Chondrocyte (in vitro differentiated cells): ENCODE results near the gene DRC3. TPM values are rescaled to one million over a fixed set of nuclear protein-coding genes. Genes with fewer than 3 reads are reported as not detected.

Experiments used
- DNase-seq: peaks from one replicate; pipeline ENCODE4 v3.0.0; 2021; ENCODE audit warnings: mixed read lengths, low spot score
- H3K27ac Mint-ChIP-seq: one replicate; pipeline ENCODE4 v1.8.0; 2021; ENCODE audit warnings: mild to moderate bottlenecking, moderate library complexity, mixed read lengths; ENCODE audit not compliant: unreplicated experiment
- H3K27me3 Mint-ChIP-seq: 2 replicates; pipeline ENCODE4 v1.8.0; 2021; ENCODE audit warnings: low read depth, mixed read lengths
- H3K36me3 Mint-ChIP-seq: 2 replicates; pipeline ENCODE4 v1.8.0; 2021; ENCODE audit warnings: low read depth, mixed read lengths
- H3K4me1 Mint-ChIP-seq: 2 replicates; pipeline ENCODE4 v1.8.0; 2021; ENCODE audit warnings: low read depth, mild to moderate bottlenecking, mixed read lengths
- H3K4me3 Mint-ChIP-seq: one replicate; pipeline ENCODE4 v1.8.0; 2021; ENCODE audit warnings: mild to moderate bottlenecking, moderate library complexity, mixed read lengths; ENCODE audit not compliant: unreplicated experiment
- H3K9me3 Mint-ChIP-seq: 2 replicates; pipeline ENCODE4 v1.8.0; 2021; ENCODE audit warnings: low read depth, mixed read lengths
- total RNA-seq: library from RNA; stranded (reverse); gene quantifications from 3 replicates; pipeline ENCODE4 v1.2.1, GENCODE V29; 2021
- TF ChIP-seq, protein P1 (sequence below): fragments of 200-600 bp; sonication (generic); IDR thresholded peaks from 2 replicates; pipeline ENCODE4 v1.5.0; 2021; ENCODE audit warnings: antibody characterized with exemption, mild to moderate bottlenecking, moderate library complexity

DRC3 gene
- total RNA-seq, 1 donor from 2014 or later = 1.2 TPM

DNA sequence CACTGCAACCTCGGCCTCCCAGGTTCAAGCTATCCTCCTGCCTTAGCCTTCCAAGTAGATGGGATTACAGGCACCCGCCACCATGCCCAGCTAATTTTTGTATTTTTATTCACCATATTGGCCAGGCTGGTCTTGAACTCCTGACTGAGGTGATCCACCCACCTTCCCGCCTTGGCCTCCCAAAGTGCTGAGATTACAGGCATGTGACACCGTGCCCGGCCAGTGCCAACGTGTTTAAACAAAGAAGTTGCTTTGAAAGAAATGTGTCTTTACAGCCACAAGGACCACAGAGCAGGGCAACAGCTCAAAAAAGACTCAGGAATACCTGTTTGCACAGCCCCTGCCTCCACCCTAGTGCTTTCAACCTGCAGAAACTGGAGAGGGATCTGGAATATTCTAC is 41.3 kb downstream of the DRC3 start:
- no peak overlapping the region for H3K27ac Mint-ChIP-seq
- DNase-seq = peak; percentile 48
- no peaks in the 10 kb centered on the region for H3K27me3 Mint-ChIP-seq
- peaks cover 12% of the 10 kb centered on the region for H3K4me1 Mint-ChIP-seq
- peaks cover 11% of the 10 kb centered on the region for H3K36me3 Mint-ChIP-seq
- H3K4me3 Mint-ChIP-seq = no peak overlapping the region
- TF ChIP-seq, protein P1, sequence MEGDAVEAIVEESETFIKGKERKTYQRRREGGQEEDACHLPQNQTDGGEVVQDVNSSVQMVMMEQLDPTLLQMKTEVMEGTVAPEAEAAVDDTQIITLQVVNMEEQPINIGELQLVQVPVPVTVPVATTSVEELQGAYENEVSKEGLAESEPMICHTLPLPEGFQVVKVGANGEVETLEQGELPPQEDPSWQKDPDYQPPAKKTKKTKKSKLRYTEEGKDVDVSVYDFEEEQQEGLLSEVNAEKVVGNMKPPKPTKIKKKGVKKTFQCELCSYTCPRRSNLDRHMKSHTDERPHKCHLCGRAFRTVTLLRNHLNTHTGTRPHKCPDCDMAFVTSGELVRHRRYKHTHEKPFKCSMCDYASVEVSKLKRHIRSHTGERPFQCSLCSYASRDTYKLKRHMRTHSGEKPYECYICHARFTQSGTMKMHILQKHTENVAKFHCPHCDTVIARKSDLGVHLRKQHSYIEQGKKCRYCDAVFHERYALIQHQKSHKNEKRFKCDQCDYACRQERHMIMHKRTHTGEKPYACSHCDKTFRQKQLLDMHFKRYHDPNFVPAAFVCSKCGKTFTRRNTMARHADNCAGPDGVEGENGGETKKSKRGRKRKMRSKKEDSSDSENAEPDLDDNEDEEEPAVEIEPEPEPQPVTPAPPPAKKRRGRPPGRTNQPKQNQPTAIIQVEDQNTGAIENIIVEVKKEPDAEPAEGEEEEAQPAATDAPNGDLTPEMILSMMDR = no peak
- H3K9me3 Mint-ChIP-seq = no peaks in the 10 kb centered on the region

DNA sequence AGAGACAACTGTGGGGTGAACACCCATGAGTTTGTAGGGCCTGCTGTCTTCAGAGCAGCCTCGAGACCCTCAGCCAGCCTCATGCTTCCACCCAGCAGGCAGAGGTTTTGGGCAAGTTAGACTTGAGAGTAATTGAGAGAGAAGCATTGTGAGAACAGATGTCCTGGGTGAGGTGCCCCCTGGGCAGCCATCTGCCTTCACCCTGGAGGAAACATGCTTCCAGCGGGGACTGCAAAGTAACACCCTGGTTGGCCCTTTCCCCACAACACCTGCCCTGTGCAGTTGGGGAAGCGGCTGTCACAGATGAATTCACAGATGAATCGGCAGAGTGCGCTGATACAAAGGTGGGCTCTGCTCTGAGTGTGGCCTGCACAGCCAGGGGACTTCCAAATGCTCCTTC is 42.9 kb downstream of the DRC3 start:
- DNase-seq = peak; percentile 15
- Mint-ChIP-seq H3K27ac (no peak overlapping the region), H3K4me3 (no peak overlapping the region)

DNA sequence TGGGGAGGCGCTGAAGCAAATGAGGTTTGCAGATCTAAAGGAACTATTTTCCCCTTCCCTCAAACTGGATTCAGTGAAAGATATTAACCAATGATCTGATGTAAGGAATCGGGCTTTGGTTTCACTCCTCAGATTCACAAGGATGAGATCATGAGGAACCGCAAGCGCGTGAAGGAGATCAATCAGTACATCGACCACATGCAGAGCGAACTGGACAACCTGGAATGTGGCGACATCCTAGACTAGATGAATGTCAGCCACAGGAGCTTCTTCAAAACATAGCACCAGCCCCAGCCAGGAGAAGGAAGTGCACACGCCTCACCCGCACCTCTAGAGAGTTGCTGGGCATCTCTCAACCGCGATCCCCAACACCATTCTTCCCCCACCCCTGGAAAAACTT is 43.8 kb downstream of the DRC3 start:
- Mint-ChIP-seq H3K27me3 (no peaks in the 10 kb centered on the region), H3K27ac (no peak overlapping the region), H3K36me3 (peaks cover 16% of the 10 kb centered on the region), H3K4me1 (peaks cover 7% of the 10 kb centered on the region), H3K4me3 (no peak overlapping the region), H3K9me3 (no peaks in the 10 kb centered on the region)
- DNase-seq = peak; percentile 21
- TF ChIP-seq, protein P1 = no peak

More for the DNA sequence above, 42.9 kb downstream of the DRC3 start:
- no peaks in the 10 kb centered on the region for H3K27me3 Mint-ChIP-seq
- TF ChIP-seq, protein P1 = no peak
- H3K9me3 Mint-ChIP-seq = no peaks in the 10 kb centered on the region
- peaks cover 10% of the 10 kb centered on the region for H3K36me3 Mint-ChIP-seq
- peaks cover 7% of the 10 kb centered on the region for H3K4me1 Mint-ChIP-seq

DNA sequence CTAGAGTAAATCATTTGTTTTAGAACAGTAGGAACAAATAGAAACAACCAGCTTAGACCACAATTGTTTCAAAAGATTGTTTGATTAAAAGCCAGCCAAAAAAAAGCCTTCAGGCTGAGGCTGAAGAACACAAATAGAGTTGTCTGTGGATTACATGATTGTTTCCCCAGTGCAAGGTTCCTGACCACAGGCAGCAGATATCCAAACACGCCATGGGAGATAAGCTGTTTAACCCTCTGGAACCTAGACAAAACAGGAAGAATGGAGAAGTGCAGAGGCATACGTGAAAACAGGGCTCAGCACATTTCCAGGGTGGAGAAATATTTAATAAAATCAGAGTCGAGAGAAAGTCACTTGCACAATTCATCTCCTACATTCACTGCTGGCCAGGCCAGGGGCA is 45.3 kb downstream of the DRC3 start:
- TF ChIP-seq, protein P1 = no peak
- H3K27me3 Mint-ChIP-seq = no peaks in the 10 kb centered on the region
- DNase-seq = no peak
- H3K4me1 Mint-ChIP-seq = peaks cover 7% of the 10 kb centered on the region
- no peak overlapping the region for H3K27ac Mint-ChIP-seq
- H3K36me3 Mint-ChIP-seq = peaks cover 14% of the 10 kb centered on the region
- H3K4me3 Mint-ChIP-seq = no peak overlapping the region
- H3K9me3 Mint-ChIP-seq = no peaks in the 10 kb centered on the region

DNA sequence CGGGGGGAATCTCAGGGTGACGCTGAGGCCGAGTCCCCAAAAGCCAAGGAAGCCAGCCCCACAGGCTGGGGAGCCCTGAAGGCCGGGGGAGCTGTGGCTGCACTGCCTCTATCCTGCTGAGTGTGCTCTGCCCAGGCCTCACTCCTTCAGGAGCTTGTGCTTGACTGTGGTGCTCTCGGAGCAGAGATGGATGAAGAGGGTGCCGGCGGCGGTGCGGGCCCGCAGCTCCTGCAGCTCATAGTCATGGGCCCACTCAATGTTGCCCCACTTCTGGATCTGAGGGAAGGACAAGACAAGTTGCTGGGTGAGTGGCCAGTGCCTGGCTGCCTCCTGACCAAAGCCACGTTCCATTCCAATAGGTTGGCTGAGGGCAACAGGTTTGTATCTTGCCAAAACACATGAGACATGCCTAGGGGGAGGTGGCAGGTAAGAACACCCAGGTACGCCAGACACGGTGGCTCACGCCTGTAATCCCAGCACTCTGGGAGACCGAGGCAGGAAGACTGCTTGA is 45.8 kb downstream of the DRC3 start:
- no peaks in the 10 kb centered on the region for H3K9me3 Mint-ChIP-seq
- H3K4me3 Mint-ChIP-seq = no peak overlapping the region
- H3K36me3 Mint-ChIP-seq = peaks cover 14% of the 10 kb centered on the region
- TF ChIP-seq, protein P1 = no peak
- H3K4me1 Mint-ChIP-seq = peaks cover 7% of the 10 kb centered on the region
- H3K27ac Mint-ChIP-seq = no peak overlapping the region
- no peak for DNase-seq
- H3K27me3 Mint-ChIP-seq = no peaks in the 10 kb centered on the region
